DMS53 (cell line): ENCODE results near the gene PSMG2.
"Not testable (repeated sequence)": the region's sequence is repeated elsewhere in the genome, so short reads cannot be mapped to it uniquely, and the experiment has no call there.

Experiments
- DNase-seq: peaks from one replicate; lab custom pipeline; 2025; lab: John Stamatoyannopoulos, UW

The PSMG2 gene

GRCh38 chr18:12722731-12723130 is 19.9 kb downstream of the PSMG2 start:
- no peak for DNase-seq

DNA sequence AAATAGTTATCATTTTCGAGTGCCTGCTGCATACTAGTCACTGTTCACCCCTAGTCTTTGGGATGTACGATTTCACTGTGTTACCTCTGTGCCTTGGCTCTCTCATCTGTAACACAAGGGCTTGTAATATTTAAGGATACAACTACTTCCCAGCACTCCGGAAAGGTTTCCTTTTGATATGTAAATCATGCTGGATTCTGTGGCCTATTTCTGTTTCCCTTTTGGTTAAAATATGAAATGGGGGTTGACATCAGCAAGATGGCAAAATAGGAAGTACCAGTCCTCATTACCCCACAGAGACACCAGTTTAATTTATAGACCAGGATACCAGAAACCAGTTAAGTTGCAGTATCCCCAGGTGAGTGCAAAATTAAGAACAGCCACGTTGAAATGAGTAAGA is 23.5 kb downstream of the PSMG2 start:
- no peak for DNase-seq

- peak; percentile 89 for DNase-seq
Measured at GRCh38 chr18:12726774-12727550, 24.1 kb downstream of the PSMG2 start.

GRCh38 chr18:12737243-12737902 is 34.5 kb downstream of the PSMG2 start:
- DNase-seq = peak; percentile 27

DNA sequence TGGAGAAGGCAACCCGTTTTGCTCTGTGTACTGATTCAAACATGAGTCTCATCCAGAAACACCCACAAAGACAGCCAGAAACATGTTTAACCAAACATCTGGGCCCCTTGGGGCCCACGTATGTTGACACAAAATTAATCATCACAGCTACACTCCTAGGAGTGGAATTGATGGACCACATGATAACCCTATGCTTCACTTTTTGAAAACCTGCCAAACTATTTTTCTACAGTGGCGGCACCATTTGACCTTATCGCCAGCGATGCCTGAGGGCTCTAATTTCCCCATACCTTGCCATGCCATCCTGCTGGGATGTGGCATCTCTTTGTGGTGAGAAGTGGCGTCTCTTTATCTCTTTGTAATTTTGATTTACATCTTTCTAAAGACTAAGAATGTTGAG is 38.5 kb downstream of the PSMG2 start:
- DNase-seq = peak; percentile 74

DNA sequence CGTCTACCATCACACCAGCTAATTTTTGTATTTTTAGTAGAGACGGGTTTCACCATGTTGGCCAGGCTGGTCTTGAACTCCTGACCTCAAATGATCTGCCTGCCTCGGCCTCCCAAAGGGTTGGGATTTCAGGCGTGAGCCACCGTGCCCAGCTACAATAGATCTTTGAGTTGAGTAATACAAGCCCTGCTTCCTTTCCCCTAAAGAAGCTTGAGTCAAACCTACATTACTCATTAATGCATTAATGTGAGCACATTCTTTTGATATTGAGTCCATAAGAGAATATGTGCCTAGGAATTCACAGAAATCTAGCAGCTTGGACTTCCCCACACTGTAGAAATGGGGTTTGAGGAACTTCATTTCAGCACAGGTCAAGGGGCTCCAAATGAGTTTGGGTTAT is 39.6 kb downstream of the PSMG2 start:
- no peak for DNase-seq

DNA sequence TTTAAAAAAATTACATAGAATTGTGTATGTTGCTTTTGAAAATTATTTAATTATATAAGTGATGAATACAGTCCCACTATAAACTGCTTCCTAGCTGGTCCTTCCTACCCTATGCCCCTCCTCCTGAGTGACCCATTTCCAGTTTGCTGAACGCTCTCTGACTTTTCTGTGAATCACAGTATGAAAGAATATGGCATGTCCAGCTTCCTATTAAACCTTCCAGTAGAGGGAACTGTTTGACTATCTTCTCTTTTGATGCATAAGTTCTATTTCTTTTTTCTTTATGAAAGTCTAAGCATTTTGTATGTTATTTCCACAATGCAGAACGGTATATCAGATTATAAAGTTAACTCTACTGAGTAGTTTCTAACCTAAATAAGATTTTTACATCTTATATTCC is 41.3 kb downstream of the PSMG2 start:
- peak; percentile 84 for DNase-seq

DNA sequence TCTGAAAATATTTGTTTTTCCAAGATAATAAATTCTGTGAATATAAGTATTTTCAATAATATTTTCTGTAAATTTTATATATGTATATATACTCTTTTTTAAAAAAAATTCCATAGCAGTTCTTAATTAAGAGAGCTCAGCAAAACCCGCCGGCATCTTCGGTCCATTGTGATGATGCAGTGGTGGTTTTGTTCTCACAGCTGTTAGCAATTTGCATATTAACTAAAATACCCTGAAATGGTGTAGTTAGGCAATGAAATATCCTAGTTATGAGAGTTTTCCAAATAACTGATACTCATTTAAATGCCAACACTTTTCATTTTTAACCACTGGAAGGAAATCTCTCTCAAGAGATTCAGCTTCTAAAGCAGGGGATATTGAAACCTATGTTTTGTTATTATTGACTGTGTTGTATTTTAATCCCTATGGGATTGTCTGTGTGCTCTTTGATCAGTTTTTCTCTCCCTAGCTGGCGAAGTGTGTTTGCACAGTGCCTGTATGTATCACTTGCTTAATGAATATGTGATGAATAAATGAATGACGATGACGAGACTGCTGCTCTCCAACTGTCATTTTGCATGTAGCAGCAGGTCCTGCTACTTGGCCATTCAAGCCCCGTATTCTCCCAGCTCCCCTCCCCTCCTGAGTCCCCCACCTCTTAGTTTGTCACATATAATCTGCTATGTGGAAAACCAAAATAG is 42.4 kb downstream of the PSMG2 start:
- DNase-seq = no peak

DNA sequence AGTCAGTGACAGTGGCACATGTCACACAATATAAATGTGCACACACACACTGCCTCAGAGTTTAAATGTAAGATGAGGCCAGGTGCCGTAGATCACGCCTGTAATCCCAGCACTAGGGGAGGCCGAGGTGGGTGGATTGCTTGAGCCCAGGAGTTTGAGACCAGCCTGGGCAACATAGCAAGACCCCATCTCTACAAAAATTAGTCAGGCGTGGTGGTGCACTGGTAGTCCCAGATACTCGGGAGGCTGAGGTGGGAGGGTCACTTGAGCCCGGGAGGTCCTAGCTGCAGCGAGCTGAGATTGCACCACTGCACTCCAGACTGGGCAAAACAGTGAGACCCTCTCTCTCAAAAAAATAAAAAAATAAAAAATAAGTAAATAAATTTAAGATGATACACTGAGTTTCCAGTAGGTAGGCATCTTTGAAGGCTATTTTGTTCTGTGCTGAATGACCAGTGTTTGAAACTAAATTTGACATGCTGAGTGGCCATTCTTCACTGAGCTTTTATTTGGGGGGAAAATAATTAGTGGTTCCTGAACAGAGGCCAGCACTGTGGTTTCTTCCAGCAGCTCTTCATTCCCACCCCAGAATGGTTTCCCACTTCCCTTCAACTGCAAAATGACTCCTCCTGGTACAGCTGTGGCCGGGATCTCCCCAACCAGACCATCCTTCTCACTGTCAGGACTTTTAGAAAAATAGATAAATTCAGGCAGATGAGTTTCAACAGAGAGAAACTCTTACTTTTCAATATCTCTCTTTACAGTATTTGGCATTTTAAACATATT is 44.9 kb downstream of the PSMG2 start:
- DNase-seq = no peak

GRCh38 chr18:12748671-12749070 is 45.8 kb downstream of the PSMG2 start:
- no peak for DNase-seq

GRCh38 chr18:12749121-12749520 is 46.3 kb downstream of the PSMG2 start:
- no peak for DNase-seq

- no peak for DNase-seq
Measured at GRCh38 chr18:12750076-12750714, 47.4 kb downstream of the PSMG2 start.

DNA sequence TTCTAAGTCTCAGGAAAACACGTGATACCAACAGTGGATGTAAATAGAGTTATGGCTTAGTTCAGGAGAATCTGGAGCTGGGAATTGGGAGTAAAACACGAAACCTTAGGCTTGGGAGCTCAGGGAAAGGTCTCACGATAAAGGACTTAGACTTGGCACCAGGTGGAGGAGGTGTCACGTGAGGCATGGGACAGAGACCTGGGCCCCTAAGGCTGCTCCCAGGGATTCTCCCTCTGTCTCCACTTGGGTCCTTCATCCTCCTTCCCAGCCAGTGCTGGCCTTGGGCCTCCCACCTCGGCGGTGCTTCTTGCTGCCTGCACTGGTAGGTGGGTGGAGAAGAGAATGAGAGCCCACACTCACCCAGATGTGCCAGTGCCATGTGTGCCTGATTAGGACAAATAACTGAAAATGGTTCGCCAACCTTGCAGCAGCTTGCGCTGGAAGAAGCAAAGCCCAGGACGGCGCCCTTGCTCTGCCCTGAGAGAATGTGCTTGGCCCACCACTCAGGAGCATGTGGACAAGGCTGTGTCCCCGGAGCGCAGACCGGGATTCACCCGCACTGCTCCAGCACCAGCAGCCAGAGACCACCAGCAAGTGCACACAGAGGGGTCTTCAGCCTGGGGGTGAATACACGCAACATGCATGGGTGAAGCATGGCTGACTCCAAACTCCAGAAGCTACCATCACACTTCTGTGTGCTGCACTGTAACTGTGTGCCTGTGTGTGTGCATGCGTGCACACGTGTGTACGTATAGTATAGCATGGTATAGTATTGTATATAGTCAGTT is 48.1 kb downstream of the PSMG2 start:
- DNase-seq = no peak

DNA sequence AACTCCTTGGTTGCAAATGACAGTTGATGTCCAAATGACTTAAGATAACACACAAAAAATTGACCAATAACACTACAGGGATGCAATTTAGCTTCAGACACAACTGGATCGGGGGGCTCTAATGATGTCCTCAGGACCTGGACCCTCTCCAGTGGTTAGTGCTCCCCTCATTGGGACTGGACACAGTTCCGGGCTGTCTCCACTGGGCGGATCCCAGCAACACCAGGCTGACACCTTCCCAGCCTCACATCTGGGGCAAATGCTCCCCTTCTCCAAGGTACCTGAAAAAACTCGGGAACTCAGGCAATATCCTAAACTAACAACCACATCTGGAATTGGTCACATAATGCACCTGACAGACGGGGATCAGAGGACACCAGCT is 48.7 kb downstream of the PSMG2 start:
- no peak for DNase-seq

DNA sequence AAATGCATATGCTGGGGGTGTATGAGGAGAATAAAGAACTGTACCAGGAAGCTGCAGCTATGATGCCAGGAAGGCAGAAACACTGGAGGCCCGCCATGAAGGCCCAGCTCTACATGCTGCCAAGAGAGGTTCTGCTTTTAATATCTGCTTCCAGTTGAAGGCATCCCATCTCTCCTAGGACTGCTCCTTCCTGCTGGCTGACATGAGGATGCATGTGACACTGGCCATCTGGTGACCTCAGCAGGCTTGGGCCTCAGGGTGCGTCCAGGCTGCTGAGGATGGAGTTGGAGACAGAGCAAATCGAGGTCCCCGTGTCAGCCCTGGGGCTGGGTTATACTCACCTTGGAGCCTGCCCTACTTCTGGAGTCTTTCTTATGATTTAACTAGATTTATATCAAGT is 49.0 kb downstream of the PSMG2 start:
- no peak for DNase-seq

DNA sequence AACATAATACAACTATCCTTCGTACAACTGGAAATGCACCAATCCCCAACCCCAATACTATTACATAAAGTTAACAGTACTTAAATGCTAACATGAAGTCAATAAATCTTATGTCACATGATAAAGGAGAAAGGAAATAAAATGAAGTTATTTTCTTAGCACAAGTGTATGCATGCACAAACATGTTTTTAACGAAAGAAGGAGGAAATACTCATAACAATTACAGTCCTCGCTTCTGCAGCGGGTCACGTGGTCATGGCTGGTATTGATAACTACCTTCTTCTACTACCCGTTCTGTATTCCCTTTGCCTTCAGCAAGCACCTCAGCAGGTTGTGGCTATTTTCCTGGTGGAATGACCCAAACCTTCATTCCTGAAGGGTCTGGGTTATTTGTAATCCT is 51.7 kb downstream of the PSMG2 start:
- DNase-seq = no peak

DNA sequence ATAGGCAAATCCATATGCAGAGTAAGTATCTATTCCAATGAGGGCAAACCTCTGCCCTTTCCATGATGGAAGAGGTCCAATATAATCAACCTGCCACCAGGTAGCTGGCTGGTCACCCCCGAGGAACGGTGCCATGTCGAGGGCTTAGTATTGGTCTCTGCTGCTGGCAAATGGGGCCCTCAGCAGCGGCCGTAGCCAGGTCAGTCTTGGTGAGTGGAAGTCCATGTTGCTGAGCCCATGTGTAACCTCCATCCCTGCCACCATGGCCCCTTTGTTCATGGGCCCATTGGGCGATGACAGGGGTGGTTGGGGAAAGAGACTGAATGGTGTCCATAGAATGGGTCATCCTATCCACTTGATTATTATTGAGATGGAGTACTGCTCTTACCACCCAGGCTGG is 52.8 kb downstream of the PSMG2 start:
- DNase-seq = not testable (repeated sequence)

DNA sequence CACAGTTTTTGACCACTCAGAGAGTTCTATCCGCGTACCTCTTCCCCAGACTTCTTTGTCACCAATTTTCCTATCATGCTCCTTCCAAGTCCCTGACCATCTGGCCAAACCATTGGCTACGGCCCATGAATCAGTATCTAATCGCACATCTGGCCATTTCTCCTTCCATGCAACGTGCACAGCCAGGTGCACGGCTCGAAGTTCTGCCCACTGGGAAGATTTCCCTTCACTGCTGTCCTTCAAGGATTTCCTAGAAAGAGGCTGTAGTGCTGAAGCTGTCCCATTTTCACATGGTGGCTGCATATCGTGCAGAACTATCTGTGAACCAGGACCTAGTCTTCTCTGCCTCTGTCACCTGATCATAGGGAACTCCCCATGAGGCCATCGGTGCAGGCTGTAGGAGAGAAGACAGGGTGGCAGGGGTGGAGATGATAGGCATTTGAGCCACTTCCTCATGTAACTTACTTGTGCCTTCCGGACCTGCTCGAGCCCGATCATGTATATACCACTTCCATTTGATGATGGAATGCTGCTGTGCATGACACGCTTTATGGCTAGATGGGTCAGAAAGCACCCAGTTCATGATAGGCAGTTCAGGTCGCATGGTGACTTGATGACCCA is 53.9 kb downstream of the PSMG2 start:
- not testable (repeated sequence) for DNase-seq

DNA sequence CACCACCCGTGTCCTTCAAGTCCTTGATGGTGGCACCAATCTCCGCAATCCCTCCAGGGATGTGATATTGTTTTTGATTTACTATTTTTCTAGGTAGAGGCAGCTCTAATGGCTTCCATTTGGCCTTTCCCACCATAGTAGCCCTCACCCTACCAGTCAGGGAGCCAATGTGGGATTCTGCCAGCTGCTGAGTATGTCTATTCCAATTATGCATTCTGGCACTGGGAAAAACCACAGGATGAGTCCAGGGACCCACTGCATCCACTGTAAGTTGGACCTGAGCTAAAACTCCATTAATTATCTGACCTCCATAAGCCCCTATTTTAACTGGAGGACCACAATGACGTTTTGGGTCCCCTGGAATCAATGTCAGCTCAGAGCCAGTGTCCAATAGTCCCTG is 55.7 kb downstream of the PSMG2 start:
- DNase-seq = not testable (repeated sequence)

DNA sequence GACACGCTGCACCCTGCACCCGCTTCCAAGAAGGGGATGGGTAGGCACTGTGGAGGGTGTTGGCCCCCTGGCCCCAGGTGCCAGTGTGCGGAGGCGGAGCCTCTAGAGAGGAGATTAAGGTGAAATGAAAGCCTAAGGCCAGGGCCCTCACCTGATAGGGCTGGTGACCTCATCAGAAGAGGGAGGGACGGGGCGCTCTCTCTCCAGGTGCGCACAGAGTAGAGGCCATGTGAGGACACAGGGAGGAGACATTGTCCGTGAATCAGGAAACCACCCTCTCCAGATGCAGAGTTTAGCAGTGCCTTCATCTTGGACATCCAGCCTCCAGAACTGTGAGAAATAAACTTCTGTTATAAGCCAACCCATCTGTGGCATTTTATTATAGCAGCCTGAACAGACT is 62.3 kb downstream of the PSMG2 start:
- DNase-seq = peak; percentile 80

DNA sequence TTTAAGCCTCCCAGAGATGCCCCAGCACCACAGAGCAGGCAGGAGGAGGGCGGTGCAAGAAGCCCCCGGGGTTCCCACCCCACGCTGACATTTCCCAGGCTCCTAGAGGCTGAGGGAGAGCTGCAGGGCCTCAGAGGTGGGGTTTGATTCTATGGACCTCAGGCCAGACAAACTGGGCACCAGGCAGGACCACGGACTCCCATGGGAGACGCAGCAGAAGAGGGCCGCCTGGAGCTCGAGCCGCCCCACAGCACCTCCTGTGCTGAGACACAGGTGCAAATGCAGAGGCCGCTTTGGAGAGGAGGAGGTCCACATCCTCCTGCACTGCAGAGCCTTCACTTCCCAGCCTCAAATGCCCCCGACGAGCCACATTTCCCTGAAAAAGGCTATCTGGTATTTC is 62.7 kb downstream of the PSMG2 start:
- no peak for DNase-seq
